Midbrain (tissue), 1 donor: ENCODE measurements around the gene RTN4RL1.
A peak's percentile ranks its signal among the peaks of the same experiment; 100 is the strongest.

Experiments
- DNase-seq: peaks from one replicate; lab custom pipeline; 2025; lab: John Stamatoyannopoulos, UW

The RTN4RL1 gene

GRCh38 chr17:2059547-2060384, 34.6 kb upstream of the RTN4RL1 start:
- no peak for DNase-seq

GRCh38 chr17:2058586-2059546, 33.7 kb upstream of the RTN4RL1 start:
- DNase-seq: no peak

GRCh38 chr17:2057760-2058585, 32.8 kb upstream of the RTN4RL1 start:
- no peak for DNase-seq

- no peak for DNase-seq
Observed at GRCh38 chr17:2057175-2057759, 32.1 kb upstream of the RTN4RL1 start.

GRCh38 chr17:2056206-2057174, 31.4 kb upstream of the RTN4RL1 start:
- DNase-seq: no peak

GRCh38 chr17:2055292-2056205, 30.4 kb upstream of the RTN4RL1 start:
- DNase-seq: no peak

- peak; percentile 62 for DNase-seq
Observed at GRCh38 chr17:2054512-2055291, 29.6 kb upstream of the RTN4RL1 start, which contains the start of gene HIC1. Gene HIC1 (plus strand): TSS chr17:2055103. CDS start chr17:2056691, 1,588 bp downstream.

- DNase-seq: no peak
Observed at GRCh38 chr17:2054262-2054511, 29.1 kb upstream of the RTN4RL1 start.

- peak; percentile 58 for DNase-seq
Observed at GRCh38 chr17:2053380-2054261, 28.5 kb upstream of the RTN4RL1 start.

GRCh38 chr17:2051933-2052559, 26.9 kb upstream of the RTN4RL1 start:
- DNase-seq: no peak

- DNase-seq: no peak
Observed at GRCh38 chr17:2051061-2051932, 26.2 kb upstream of the RTN4RL1 start.

GRCh38 chr17:2050300-2051060, 25.3 kb upstream of the RTN4RL1 start:
- peak; percentile 50 for DNase-seq

GRCh38 chr17:2049333-2050299, 24.5 kb upstream of the RTN4RL1 start:
- peak; percentile 42 for DNase-seq

GRCh38 chr17:2048805-2049204, 23.7 kb upstream of the RTN4RL1 start:
- DNase-seq: no peak
